Hepatic stellate cell (primary cell): ENCODE measurements around the gene PKD1L1.
"Not testable (repeated sequence)": the region's sequence is repeated elsewhere in the genome, so short reads cannot be mapped to it uniquely, and the experiment has no call there.

Source experiments
- DNase-seq: peaks from one replicate; pipeline ENCODE4 v3.0.0; 2011; ENCODE audit warnings: low spot score

PKD1L1 gene

GRCh38 chr7:47948141-47948790, at the start of gene PKD1L1:
Gene PKD1L1 (minus strand): TSS chr7:47948466. CDS start chr7:47948440, 26 bp downstream.
- DNase-seq: peak; percentile 19

- no peak for DNase-seq
Observed at GRCh38 chr7:47992446-47992845, 44.2 kb upstream of the PKD1L1 start.

- DNase-seq: peak; percentile 77
Observed at GRCh38 chr7:47991741-47992311, 43.6 kb upstream of the PKD1L1 start.

GRCh38 chr7:47991270-47991669, 43.0 kb upstream of the PKD1L1 start:
- DNase-seq: no peak

- DNase-seq: no peak
Observed at GRCh38 chr7:47990592-47990991, 42.3 kb upstream of the PKD1L1 start.

GRCh38 chr7:47989607-47990400, 41.5 kb upstream of the PKD1L1 start:
- DNase-seq: not testable (repeated sequence)

GRCh38 chr7:47988496-47989386, 40.5 kb upstream of the PKD1L1 start:
- DNase-seq: no peak

- no peak for DNase-seq
Observed at GRCh38 chr7:47982610-47983009, 34.3 kb upstream of the PKD1L1 start.

- not testable (repeated sequence) for DNase-seq
Observed at GRCh38 chr7:47980648-47981047, 32.4 kb upstream of the PKD1L1 start.

GRCh38 chr7:47979832-47980181, 31.5 kb upstream of the PKD1L1 start:
- DNase-seq: no peak

- DNase-seq: peak; percentile 87
Observed at GRCh38 chr7:47979145-47979831, 31.0 kb upstream of the PKD1L1 start, which contains the start of gene HUS1. Gene HUS1 (minus strand): TSS chr7:47979615. CDS start chr7:47979519, 96 bp downstream.

- DNase-seq: no peak
Observed at GRCh38 chr7:47978790-47979144, 30.5 kb upstream of the PKD1L1 start.

GRCh38 chr7:47973739-47974138, 25.5 kb upstream of the PKD1L1 start:
- DNase-seq: no peak

GRCh38 chr7:47970761-47971160, 22.5 kb upstream of the PKD1L1 start:
- no peak for DNase-seq

- DNase-seq: peak; percentile 75
Observed at GRCh38 chr7:47968847-47969774, 20.8 kb upstream of the PKD1L1 start.

- DNase-seq: peak; percentile 27
Observed at GRCh38 chr7:47967708-47968107, 19.4 kb upstream of the PKD1L1 start.

- no peak for DNase-seq
Observed at GRCh38 chr7:47967123-47967522, 18.9 kb upstream of the PKD1L1 start.

- DNase-seq: no peak
Observed at GRCh38 chr7:47965456-47965855, 17.2 kb upstream of the PKD1L1 start.

GRCh38 chr7:47962262-47962661, 14.0 kb upstream of the PKD1L1 start:
- DNase-seq: no peak

GRCh38 chr7:47957156-47957555, 8.9 kb upstream of the PKD1L1 start:
- no peak for DNase-seq
